Subcutaneous abdominal adipose tissue (tissue), 5 donors: ENCODE results near the gene PMFBP1.

ENCODE experiments used
- H3K27ac ChIP-seq: one replicate; pipeline ENCODE4 v1.7.0; 2013; ENCODE audit warnings: low read depth, mild to moderate bottlenecking, inconsistent platforms, low read length, moderate library complexity
- H3K27me3 ChIP-seq, 5 donors: one replicate each; pipeline ENCODE4 v1.7.0; 2013; ENCODE audit warnings: low read length in 5 of 5, inconsistent platforms in 1 of 5; ENCODE audit not compliant: control insufficient read depth in 5 of 5, insufficient read depth in 4 of 5
- H3K36me3 ChIP-seq, 5 donors: one replicate each; pipeline ENCODE4 v1.7.0; 2013; ENCODE audit warnings: low read length in 5 of 5; ENCODE audit not compliant: control insufficient read depth in 5 of 5, insufficient read depth in 5 of 5
- H3K4me1 ChIP-seq, 5 donors: one replicate each; pipeline ENCODE4 v1.7.0; 2013; ENCODE audit warnings: low read length in 5 of 5, mild to moderate bottlenecking in 3 of 5, moderate library complexity in 1 of 5; ENCODE audit not compliant: control insufficient read depth in 5 of 5, insufficient read depth in 5 of 5
- H3K4me3 ChIP-seq, 5 donors: one replicate each; pipeline ENCODE4 v1.7.0; 2013; ENCODE audit warnings: low read length in 5 of 5, low read depth in 1 of 5
- H3K9ac ChIP-seq, 5 donors: one replicate each; pipeline ENCODE4 v1.7.0; 2013; ENCODE audit warnings: low read length in 5 of 5, mild to moderate bottlenecking in 4 of 5, moderate library complexity in 3 of 5
- H3K9me3 ChIP-seq, 5 donors: one replicate each; pipeline ENCODE4 v1.7.0; 2013; ENCODE audit warnings: low read length in 5 of 5; ENCODE audit not compliant: control insufficient read depth in 5 of 5
- donor health status: healthy.
- donor health status: healthy.
- donor health status: healthy.
- donor health status: healthy.
- donor health status: healthy.

PMFBP1 gene

DNA sequence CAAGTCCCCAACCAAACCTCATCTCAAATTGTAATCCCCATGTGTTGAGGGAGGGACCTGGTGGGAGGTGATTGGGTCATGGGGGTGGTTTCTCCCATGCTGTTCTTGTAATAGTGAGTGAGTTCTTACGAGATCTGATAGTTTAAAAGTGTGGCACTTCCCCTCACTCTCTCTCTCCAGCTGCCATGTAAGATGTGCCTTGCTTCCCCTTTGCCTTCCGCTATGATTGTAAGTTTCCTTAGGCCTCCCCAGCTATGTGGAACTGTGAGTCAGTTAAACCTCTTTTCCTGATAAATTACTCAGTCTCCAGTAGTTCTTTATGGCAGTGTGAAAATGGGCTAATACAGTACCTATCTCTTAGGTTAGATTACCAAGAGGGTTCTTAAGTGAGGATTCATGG, 5.8 kb downstream of the PMFBP1 start:
- Histone ChIP-seq H3K9me3 (no peaks in the 10 kb centered on the region), H3K27ac (no peak overlapping the region), H3K27me3 (peaks cover 0 to 9% (median 0%) of the 10 kb centered on the region in 5 donors), H3K36me3 (no peaks in the 10 kb centered on the region), H3K4me1 (peaks cover 0 to 6% (median 0%) of the 10 kb centered on the region in 5 donors), H3K4me3 (no peak overlapping the region), H3K9ac (no peak overlapping the region)

DNA sequence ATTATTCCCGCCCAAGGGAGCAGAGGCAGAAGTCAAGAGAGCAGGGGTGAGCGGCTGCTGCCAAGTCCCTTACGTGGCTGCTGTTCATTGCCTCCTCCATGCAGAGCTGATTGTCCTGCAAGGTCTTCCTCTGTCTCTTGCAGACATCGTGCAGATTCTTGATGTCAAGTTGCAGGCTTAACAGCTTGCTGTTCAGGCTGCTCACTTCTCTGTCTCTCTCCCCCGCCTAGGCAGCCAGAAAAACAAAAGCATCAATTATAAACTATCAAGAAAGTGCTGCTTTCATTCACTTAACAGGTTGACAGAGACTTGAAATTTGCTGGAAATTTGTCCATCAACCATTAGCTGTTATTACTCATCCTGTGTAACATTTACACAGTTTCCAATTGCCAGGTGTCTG, 7.3 kb downstream of the PMFBP1 start:
- no peaks in the 10 kb centered on the region for H3K9me3 ChIP-seq
- H3K4me1 ChIP-seq, result peaks cover 0 to 6% (median 0%) of the 10 kb centered on the region in 5 donors
- H3K36me3 ChIP-seq, result no peaks in the 10 kb centered on the region
- peaks cover 0 to 9% (median 0%) of the 10 kb centered on the region in 5 donors for H3K27me3 ChIP-seq
- H3K9ac ChIP-seq, result no peak overlapping the region
- H3K4me3 ChIP-seq, result no peak overlapping the region
- H3K27ac ChIP-seq, result no peak overlapping the region

DNA sequence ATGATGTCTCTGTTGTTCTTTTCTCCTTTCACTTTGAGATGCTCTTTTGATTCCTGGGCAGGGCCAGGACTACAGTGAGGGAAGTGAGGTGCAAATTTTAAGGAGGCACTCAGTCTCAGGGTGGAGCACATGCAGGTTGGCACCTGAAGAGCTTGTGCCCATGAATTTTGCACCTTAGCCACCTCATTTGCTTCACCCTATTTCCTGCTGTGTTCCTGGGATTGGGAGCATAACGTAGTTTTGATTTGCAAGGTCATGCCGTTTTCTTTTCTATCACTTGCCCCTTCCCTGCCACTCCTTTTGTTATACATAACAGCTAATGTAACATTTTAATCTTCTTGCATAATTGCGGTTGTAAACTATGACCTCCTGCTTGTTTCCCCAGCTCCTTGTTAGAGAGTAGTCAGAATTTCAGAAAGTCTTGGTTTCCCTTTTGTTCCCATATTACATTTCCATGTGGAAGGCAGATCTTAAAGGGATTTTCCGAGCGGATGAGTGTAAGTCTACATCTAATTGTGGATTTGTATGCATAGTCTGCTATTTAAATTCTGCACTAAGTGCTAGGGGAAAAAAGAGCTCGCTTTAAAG, 9.8 kb downstream of the PMFBP1 start:
- Histone ChIP-seq H3K9me3 (no peaks in the 10 kb centered on the region), H3K27ac (no peak overlapping the region), H3K36me3 (no peaks in the 10 kb centered on the region), H3K9ac (no peak overlapping the region), H3K4me3 (no peak overlapping the region), H3K27me3 (peaks cover 0 to 9% (median 0%) of the 10 kb centered on the region in 5 donors), H3K4me1 (peaks cover 0 to 6% (median 0%) of the 10 kb centered on the region in 5 donors)

- Histone ChIP-seq H3K36me3 (no peaks in the 10 kb centered on the region), H3K4me3 (no peak overlapping the region), H3K27me3 (peaks cover 0 to 5% (median 0%) of the 10 kb centered on the region in 5 donors), H3K9me3 (no peaks in the 10 kb centered on the region), H3K4me1 (peaks cover 0 to 6% (median 0%) of the 10 kb centered on the region in 5 donors), H3K27ac (no peak overlapping the region), H3K9ac (no peak overlapping the region)
These were observed 12.2 kb downstream of the PMFBP1 start for GRCh38 chr16:72159801-72160200.

DNA sequence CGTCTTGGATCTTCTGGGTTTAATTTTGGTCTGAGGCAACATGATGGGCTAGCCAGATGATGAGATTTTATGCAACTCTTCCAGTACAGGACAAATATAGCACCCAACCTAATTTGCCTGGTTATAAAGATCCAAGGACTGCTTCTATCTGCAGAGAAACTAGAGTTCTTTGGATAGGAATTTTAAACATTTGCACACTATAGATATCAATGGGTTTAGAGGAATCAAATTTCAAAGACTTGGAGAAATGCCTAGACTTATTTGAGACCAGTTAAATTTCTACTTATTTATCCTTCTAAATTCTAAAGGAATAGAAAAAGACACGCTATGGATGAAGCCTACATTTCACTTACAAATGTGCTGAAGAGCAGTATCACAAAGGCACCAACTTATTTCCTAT, 12.6 kb downstream of the PMFBP1 start:
- Histone ChIP-seq H3K36me3 (no peaks in the 10 kb centered on the region), H3K4me3 (no peak overlapping the region), H3K27ac (no peak overlapping the region), H3K4me1 (peaks cover 0 to 2% (median 0%) of the 10 kb centered on the region in 5 donors), H3K9me3 (no peaks in the 10 kb centered on the region), H3K27me3 (peaks cover 0 to 5% (median 0%) of the 10 kb centered on the region in 5 donors), H3K9ac (no peak overlapping the region)

DNA sequence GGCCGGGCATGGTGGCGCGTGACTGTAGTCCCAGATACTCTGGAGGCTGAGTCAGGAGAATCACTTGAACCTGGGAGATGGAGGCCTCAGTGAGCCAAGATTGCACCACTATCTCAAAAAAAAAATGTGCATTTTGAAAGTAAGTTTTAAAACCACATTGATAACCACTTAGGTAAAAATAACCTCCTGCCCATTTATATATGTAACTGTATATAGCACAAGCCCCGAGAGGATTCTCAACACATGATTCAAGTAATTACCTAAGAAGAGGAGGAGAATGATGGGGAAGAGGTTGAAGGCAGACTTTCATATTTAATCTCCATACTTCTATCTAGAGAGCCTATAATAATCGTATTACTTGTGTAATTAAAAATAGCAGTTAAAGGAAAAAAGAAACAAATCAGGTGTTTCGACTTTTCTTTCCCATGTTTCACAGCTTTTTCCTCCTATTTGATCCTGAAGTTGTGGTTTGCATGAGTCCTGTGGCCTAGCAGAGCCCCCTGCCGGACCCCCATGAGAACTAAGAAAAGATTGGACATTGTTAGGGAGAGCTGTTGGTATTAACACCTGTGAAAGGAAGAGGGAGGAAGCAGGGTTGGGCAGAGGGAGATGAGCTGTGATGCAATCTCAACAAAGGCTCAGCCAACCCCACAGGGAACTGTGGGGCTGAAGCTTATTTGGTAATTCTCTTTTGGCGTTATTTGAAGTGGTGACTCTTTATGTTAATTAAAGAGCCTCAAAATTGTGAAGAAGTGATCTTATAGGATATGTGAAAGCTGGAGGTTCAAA, 22.1 kb downstream of the PMFBP1 start:
- H3K4me3 ChIP-seq, result no peak overlapping the region
- H3K9me3 ChIP-seq, result no peaks in the 10 kb centered on the region
- H3K9ac ChIP-seq, result no peak overlapping the region
- H3K4me1 ChIP-seq, result no peaks in the 10 kb centered on the region
- H3K36me3 ChIP-seq, result no peaks in the 10 kb centered on the region
- H3K27ac ChIP-seq, result no peak overlapping the region
- no peaks in the 10 kb centered on the region for H3K27me3 ChIP-seq

GRCh38 chr16:72142476-72142875, 29.5 kb downstream of the PMFBP1 start:
- no peak overlapping the region for H3K27ac ChIP-seq
- H3K27me3 ChIP-seq, result no peaks in the 10 kb centered on the region
- no peaks in the 10 kb centered on the region for H3K9me3 ChIP-seq
- no peaks in the 10 kb centered on the region for H3K4me1 ChIP-seq
- no peak overlapping the region for H3K9ac ChIP-seq
- H3K36me3 ChIP-seq, result no peaks in the 10 kb centered on the region
- H3K4me3 ChIP-seq, result no peak overlapping the region

DNA sequence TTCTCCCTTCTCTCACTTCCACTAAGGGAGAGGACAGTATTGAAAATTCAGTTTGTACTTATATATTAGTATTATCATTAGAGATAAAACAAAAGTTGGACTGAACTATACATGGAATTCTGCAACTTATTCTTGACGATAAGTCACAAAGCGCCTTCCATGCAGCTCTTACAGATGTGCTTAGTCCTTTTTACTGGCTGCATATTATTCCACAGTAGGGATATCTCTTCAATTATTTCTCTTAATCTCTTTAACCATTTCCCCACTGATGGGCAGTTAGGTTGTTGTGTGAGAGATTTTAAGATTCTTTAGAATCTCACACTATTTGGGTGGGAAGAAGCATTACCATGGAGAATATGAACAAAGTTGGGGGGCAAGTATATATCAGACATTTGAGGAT, 32.0 kb downstream of the PMFBP1 start:
- Histone ChIP-seq H3K4me1 (no peaks in the 10 kb centered on the region), H3K36me3 (no peaks in the 10 kb centered on the region), H3K4me3 (no peak overlapping the region), H3K9me3 (no peaks in the 10 kb centered on the region), H3K9ac (no peak overlapping the region), H3K27me3 (no peaks in the 10 kb centered on the region), H3K27ac (no peak overlapping the region)

GRCh38 chr16:72138064-72138572, 33.8 kb downstream of the PMFBP1 start:
- Histone ChIP-seq H3K36me3 (no peaks in the 10 kb centered on the region), H3K4me1 (no peaks in the 10 kb centered on the region), H3K27ac (no peak overlapping the region), H3K4me3 (no peak overlapping the region), H3K27me3 (no peaks in the 10 kb centered on the region), H3K9ac (no peak overlapping the region), H3K9me3 (no peaks in the 10 kb centered on the region)

DNA sequence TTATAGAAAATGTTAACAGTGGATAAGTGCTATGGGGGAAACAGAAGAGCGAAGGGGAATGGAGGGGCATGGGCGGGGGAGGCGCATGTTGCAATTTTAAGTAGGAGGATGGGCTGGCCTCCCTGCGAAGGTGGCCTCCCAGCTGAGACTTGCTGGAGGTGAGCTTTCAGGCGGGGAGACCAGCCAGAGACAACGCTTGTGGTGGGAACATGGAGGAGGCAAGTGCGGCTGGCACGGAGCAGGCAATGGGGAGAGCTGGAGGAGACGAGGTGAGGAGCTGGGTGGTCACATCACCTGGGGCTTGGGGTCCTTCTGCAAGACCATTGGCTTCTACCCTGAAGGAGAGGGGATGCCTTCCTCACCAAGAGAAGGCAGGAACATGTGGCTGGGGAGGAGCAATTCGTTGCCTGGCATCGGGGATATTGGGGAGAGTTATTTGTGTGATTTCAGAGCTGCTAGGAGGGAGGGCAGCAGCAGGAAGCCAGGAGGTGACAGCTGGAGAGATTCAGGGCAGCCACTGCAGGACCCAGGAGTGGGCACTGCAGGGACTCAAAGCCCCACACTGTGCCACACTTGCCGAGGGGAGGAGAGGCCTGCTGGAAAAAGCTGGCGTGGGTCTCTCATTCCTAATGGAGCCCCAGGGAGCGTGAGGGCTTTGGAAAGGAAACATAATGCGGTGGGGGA, 34.4 kb downstream of the PMFBP1 start:
- Histone ChIP-seq H3K4me3 (no peak overlapping the region), H3K36me3 (no peaks in the 10 kb centered on the region), H3K4me1 (no peaks in the 10 kb centered on the region)

More for the DNA sequence above, 34.4 kb downstream of the PMFBP1 start:
- no peaks in the 10 kb centered on the region for H3K27me3 ChIP-seq
- no peaks in the 10 kb centered on the region for H3K9me3 ChIP-seq
- no peak overlapping the region for H3K27ac ChIP-seq
- no peak overlapping the region for H3K9ac ChIP-seq
